Measurements from ENCODE around the gene ARID5B.

ARID5B gene

DNA sequence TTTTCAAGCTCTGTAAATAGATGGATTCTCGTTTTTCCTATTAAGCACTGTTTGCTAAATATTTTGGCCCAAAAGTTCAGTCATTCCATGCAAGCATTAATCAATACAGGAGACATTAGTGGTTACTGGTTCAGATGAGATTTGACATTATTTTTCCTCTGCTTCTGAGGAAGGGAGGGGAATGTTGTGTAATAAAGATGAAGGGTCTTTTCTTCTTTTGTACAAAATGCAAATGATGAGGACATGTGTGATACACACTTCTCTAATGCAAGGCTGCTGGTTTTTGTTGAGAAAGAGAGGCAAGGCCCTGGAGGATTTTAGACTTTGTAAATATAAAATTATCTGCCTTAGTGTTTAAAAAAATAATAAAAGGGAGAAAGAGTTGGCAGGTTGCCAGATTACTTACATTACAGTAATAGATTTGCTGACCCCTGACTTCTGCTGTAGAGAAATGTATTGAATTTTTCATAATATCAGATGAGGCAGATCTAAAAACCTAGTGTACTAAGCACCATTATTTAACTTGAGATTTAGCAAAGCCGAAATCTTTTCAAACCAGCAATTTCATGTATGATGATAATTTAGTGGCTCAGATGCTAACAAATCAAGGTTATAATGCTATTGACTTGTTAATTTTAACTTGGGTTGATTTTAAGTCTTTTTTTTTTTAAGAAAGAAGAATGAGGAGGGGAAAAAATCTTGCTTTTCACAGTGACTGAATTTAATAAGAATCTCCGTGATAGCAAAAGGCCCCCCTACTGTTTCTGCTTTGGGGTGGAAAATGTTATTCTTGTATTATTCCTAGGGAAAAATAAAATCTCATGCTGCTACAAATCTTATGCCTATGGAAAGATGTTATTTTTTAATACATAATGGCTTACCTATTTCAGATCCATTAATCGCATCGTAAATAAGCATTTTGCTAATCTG, 180.1 kb downstream of the ARID5B start:
- no peak for DNase-seq

DNA sequence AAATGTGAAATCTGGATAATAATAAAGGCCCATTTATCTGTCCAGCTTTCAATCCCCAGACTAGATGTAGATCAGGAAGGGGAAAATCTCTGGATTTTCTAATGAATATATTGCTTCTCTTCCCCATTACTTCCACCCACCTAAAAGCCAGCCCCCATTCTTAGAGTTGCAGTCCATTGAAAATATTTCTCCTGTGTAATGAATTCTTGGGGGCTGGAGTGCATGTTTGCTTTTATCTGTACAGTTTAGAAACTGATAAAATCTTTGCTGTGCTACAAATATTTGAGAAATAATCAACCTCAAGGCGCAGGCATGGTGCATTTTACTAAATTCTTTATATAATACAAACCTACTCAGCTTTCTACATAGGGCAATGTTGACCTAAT, 180.8 kb downstream of the ARID5B start:
- DNase-seq: no peak

DNA sequence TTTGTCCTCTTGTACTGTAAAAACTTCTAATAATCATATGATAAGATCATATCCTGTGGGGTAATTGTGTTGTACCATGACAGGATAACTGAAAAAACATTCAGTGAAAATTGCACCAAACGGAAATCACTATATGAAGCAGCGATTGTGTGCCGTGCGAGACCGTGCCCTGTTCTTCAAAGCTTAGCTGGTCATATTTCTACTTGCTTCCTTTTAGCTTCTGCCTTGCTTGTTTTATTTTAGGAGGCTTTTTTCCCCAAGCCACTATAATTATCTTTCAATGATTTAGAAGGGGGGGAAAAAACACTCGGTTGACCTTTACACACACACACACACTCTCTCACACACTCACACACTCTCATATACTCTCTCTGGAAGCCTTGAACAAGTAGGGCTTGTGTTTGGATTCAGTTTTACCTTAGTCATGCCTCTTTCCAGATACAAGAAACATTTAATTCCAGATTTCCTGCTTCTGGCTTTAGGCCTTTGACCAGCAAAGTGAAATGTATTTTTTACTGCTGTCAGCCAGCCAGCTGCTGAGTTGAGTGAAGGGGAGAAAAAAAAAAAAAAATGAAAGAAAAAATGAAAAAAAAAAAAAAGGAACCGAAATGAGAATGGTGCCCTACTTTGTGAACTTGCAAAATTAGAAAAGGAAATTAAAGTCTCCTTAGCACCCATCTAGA, 181.4 kb downstream of the ARID5B start:
- DNase-seq: no peak

DNA sequence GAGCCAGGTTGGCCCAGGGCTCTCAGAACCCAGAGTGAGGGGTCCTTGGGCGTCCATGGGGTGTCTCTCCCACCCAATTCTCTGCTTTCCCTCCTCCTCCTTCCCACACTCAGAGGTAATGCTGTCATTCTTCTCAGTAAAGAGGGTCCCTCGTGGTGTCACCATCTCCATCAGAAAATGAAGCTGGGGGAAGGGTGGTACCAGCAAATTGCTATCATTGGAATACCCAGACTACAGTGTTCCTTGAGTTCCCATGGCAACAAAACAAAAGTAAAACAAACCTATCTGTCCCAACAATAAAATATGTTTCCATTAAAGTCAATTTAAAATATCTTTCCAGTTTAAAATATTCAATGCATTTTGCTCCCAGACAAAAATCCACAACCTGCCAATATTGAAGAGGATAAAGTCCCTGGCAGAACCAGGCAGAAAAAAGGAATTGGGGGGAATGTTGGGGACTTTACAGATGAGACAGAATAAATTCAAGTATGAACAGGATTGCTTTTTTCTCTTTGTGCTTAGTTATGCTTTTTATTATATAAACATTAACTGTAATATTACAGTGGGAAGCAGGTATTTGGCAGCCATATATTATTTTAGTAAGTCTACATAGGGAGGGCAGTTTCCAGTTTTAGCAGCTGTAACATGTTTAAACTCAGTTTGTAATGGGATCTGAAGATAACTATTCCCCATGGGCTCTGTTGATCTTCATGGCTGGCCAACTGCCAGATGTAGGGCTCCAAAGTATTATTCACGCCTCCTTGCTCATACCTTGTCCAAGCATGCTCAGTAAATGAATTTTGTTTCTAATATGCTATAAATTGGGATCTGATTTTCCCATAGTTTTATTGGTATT, 182.1 kb downstream of the ARID5B start:
- no peak for DNase-seq

DNA sequence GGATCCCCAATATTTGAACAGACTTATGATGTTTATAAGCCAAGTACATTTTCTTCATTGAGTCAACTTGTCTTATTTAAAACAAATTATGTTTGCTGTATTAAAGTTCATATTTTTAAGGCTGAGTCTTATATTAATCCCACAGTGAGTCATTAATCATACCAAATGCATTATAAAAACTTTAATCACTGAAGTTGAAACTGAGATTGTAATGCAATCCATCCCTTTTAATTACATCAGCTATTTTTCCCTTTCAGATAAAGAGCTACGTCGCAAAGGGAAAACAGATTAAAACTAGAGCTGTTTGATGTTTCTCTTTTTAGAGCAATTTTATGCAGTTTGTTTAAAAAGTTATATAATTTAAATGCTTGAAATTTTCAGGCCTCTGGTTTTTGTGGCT, 183.0 kb downstream of the ARID5B start:
- DNase-seq: no peak

DNA sequence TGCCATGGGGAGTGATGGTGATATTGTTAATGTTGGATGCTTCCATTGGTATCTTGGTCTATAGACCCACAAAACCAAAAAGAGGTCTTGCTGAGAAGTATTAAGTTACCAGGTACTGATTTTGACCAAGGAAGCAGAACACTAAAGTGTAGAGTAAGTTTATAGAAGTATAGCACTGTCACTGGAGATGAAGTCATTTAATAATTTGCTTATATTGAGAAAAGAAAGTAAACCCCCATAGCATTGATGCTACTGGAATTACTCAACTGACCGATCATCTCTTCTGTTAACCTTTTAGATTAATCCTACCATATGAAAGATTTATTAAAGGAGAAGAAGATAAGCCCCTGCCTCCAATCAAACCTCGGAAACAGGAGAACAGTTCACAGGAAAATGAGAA, 183.9 kb downstream of the ARID5B start:
- DNase-seq: no peak

GRCh38 chr10:62085821-62086220, 184.3 kb downstream of the ARID5B start:
- DNase-seq: no peak

GRCh38 chr10:62087329-62087728, 185.8 kb downstream of the ARID5B start:
- DNase-seq: no peak

DNA sequence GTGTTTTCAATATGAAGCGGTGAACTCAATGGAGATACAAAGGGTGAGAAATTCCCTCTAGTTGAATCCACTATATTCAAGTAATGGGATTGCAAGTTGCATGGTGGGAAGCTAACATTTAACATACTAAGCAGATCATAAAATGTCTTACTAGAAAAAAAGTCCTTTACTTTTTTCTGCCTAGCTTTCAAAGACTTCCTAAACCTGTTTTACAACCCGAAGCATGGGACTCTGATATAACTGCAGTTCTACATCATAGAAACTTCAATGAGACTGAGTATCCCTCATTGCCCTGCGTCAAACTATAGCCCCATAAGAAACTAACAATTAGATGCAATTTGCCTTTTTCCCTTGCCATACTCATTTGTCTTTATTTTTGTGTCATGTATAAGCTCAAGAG, 187.3 kb downstream of the ARID5B start:
- no peak for DNase-seq

- DNase-seq: no peak
Observed at GRCh38 chr10:62092301-62093030, 191.0 kb downstream of the ARID5B start.

GRCh38 chr10:62093863-62094291, 192.4 kb downstream of the ARID5B start:
- no peak for DNase-seq

- no peak for DNase-seq
Observed at GRCh38 chr10:62095181-62096122, 194.0 kb downstream of the ARID5B start.

GRCh38 chr10:62096256-62096933, 194.9 kb downstream of the ARID5B start:
- no peak for DNase-seq

GRCh38 chr10:62098278-62099121, 197.0 kb downstream of the ARID5B start:
- no peak for DNase-seq

GRCh38 chr10:62099299-62099698, 197.8 kb downstream of the ARID5B start:
- DNase-seq: no peak

GRCh38 chr10:62103857-62104256, 202.4 kb downstream of the ARID5B start:
- DNase-seq: no peak

DNA sequence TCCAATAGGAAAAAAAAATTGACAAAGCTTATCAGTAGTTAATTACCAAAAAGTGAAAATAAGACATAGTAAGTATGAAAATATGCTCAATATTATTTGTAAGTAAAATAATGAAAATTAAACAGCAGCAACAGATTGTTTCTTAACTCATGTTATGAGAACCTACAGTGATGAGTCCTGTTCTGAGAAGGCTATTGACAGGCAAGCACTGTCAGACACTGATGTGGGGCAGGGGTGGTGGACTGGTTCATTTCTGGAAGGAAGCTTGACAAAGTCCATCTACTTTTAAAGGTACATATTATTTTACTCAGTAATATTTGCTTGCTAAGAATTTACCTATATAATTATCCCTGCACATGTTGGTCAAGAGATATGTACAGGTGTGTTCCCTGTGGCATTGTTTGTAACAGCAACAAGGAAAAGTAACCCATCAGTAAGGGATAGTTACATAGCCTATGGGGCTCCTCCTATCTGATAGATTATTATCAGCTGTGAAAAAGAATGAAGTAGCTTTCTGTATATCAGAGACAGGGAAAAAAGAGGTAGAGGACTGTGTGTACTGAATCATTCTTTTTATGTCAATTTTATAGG, 205.5 kb downstream of the ARID5B start:
- DNase-seq: no peak

GRCh38 chr10:62108759-62109586, 207.5 kb downstream of the ARID5B start:
- DNase-seq: no peak
